ENCODE data around the gene ABHD2.

DNA sequence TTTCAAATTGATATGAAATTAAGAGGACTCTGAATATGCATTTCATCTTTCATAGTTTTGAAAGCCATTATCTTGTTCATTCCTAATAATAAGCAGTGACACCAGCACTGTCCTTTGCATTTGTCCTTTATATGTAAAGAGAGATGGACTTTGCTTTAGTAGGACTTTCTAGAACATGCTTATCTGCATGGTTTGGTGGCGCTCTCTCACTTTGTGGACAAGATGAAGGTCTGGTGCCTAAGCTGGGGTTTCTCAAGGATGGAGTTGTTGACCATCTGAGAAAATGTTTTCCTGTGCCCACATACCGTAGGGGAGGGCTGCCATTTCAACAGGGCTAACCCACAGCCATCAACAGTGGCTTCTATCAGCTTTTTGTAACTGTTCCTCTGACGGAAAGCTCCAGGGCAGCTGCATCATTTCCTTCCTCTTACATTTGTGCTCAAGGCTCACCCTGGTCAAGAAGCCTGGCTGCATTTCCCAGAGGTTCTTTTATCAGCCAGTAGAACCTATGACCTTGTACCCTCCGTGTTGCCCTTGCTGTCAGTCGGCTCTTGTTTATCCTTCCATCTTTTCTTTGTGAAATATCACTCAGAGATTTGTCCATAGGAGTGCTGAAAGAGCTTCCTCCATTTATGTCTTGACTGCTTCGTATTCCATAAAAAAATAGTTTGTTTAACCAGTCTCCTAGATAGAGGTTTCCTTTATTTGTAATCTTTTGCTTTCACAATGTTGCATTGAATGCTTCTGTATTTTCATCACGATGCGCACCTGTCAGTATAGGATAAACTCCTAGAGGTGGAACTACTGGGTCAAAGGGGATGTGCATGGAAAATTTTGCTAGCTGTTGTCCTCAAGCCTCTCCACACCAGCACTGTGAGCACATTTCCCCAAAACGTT, 44.6 kb downstream of the ABHD2 start:
- TF ChIP-seq CTCF (IDR thresholded peaks at IDR 0.05) = no peak
- no peak for TF ChIP-seq POLR2A (IDR thresholded peaks at IDR 0.05)

All from adrenal gland (tissue), 5 donors.